ENCODE data around the gene OTOF.

The OTOF gene

DNA sequence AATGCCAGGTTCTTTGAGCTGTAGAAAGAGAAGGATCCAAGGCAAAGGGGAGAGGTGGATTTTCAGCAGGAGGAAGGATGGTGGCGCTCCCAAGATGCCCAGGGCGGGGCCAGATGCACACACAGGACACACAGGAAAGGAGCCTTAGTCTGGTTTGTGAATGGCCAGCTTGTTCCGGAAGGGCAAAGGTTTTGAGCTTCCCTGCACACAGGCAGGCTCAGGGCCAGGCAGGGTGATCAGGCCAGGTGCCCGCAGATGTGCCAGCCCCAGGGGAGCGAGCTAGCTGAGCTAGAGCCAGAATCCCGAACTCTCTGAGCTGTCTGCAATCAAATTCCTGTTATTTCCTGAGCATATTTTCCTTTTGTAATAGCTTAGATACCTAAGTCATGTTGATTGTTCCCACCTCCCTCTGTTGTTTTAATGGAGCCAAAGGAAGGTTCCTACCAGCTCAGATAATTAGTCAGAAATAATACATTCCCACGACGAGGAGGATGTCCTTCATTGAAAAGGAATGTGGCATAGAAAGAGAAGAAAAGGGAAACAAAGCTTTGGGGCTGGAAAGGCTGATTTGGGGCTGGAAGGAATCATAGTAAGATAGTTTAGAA lies 13.7 kb upstream of the OTOF start:
- Mint-ChIP-seq H3K4me3 (no peak overlapping the region), H3K27me3 (ENCODE audit: low read depth) (peaks cover 8% of the 10 kb centered on the region)

DNA sequence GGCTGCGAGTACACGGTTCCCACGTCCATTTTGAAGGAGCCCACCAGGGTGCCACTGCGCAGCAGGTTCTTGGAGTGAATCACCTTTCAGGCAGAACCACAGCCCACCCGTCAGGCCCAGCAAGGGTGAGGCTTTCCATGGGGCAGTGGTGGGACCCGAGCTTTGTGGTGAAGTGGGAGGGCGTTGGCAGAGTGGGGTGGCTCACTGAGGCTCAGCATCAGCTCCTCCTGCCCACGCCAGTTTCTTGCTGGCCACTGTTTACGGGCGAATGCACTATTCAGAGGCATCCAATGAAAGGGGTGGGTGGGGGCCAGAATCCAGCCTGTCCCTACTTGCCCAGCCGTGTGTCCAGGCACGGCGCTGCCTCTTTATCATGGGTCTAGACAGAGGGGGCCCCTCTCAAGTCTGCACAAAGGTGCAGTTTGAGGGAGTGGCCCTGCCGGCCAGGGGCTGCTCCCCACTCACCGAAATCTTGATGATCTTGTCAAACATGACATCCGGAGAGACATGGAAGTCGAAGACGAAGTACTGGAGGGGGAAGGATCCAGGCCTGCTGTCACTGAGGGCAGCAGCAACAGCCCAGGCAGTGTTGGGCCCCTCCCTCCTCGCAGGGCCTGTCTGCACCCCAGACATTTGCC lies 11.4 kb upstream of the OTOF start:
- no peaks in the 10 kb centered on the region for H3K36me3 Mint-ChIP-seq (ENCODE audit: low read depth)
- no peak overlapping the region for H3K27ac Mint-ChIP-seq
- H3K9me3 Mint-ChIP-seq = no peaks in the 10 kb centered on the region
- H3K4me3 Mint-ChIP-seq = no peak overlapping the region
- H3K4me1 Mint-ChIP-seq = peaks cover 5% of the 10 kb centered on the region
- TF ChIP-seq, protein P1, sequence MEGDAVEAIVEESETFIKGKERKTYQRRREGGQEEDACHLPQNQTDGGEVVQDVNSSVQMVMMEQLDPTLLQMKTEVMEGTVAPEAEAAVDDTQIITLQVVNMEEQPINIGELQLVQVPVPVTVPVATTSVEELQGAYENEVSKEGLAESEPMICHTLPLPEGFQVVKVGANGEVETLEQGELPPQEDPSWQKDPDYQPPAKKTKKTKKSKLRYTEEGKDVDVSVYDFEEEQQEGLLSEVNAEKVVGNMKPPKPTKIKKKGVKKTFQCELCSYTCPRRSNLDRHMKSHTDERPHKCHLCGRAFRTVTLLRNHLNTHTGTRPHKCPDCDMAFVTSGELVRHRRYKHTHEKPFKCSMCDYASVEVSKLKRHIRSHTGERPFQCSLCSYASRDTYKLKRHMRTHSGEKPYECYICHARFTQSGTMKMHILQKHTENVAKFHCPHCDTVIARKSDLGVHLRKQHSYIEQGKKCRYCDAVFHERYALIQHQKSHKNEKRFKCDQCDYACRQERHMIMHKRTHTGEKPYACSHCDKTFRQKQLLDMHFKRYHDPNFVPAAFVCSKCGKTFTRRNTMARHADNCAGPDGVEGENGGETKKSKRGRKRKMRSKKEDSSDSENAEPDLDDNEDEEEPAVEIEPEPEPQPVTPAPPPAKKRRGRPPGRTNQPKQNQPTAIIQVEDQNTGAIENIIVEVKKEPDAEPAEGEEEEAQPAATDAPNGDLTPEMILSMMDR (IDR thresholded peaks at IDR 0.05; ENCODE audit: unreplicated experiment in 3 of 3) = no peak
- H3K27me3 Mint-ChIP-seq (ENCODE audit: low read depth) = peaks cover 10% of the 10 kb centered on the region

More for the DNA sequence above, 13.7 kb upstream of the OTOF start:
- H3K36me3 Mint-ChIP-seq (ENCODE audit: low read depth) = no peaks in the 10 kb centered on the region
- no peak overlapping the region for H3K27ac Mint-ChIP-seq
- peaks cover 6% of the 10 kb centered on the region for H3K4me1 Mint-ChIP-seq
- TF ChIP-seq, protein P1 (IDR thresholded peaks at IDR 0.05; ENCODE audit: unreplicated experiment in 3 of 3) = no peak
- H3K9me3 Mint-ChIP-seq = no peaks in the 10 kb centered on the region

DNA sequence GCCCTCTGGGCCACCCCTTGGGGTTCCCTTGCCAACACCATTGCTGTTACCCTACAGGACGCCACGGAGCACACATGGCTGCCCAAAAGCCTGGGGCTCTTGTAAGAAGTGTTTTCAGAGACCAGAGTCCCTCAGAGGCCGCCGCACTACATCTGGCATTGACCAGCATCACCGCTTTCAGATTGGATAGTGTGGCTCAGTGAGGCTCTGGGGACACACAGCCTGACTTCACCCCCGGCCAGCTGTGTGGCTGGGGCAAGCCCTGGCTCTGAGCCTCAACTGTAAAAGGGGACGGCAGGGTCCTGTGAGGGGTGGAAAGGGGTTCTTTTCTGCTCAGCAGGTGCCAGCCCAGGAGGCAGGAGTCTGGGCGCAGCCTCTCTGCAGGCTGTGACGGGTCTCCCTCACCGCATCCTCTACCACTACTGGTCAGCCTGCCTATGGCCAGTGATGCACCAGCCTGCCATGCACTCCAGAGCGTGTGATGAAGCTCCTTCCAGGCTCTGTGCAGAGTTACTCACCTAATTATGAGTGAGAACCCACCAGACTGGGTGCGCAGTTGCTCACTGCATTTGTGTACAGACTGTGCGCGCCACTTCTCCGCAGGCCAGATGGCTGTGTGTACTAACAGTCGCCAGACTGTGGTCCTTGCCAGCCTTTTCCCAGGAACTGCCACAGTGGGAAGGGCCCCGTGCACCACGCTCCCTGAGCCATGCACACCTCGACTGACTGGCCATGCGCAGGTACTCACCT lies 10.7 kb upstream of the OTOF start:
- TF ChIP-seq, protein P1 (IDR thresholded peaks at IDR 0.05; ENCODE audit: unreplicated experiment in 3 of 3) = no peak
- Mint-ChIP-seq H3K4me3 (no peak overlapping the region), H3K27ac (no peak overlapping the region), H3K27me3 (ENCODE audit: low read depth) (peaks cover 10% of the 10 kb centered on the region), H3K4me1 (peaks cover 12% of the 10 kb centered on the region), H3K9me3 (no peaks in the 10 kb centered on the region), H3K36me3 (ENCODE audit: low read depth) (no peaks in the 10 kb centered on the region)

DNA sequence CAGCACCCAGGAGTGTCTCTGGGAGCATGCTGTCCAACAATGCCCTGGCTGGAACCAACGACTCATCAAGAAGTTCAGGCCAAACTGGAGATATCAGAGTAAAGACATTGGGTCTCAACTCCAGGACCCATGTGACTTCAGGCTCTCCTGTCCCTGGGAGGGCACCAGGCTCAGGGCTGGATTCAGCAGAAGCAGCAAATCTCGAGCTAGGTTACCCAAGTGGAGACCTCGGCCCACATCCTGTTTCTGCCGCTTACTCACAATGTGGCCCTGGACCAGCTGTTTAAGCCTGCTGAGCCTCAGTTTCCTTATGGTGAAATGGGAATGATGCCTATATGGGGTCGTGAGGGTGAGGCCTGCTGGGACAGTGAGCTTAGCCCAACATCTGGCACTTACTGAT lies 9.3 kb upstream of the OTOF start:
- Mint-ChIP-seq H3K4me1 (peaks cover 25% of the 10 kb centered on the region), H3K27ac (no peak overlapping the region), H3K27me3 (ENCODE audit: low read depth) (peaks cover 10% of the 10 kb centered on the region), H3K36me3 (ENCODE audit: low read depth) (no peaks in the 10 kb centered on the region), H3K4me3 (no peak overlapping the region), H3K9me3 (no peaks in the 10 kb centered on the region)
- TF ChIP-seq, protein P1 (IDR thresholded peaks at IDR 0.05; ENCODE audit: unreplicated experiment in 3 of 3) = no peak

DNA sequence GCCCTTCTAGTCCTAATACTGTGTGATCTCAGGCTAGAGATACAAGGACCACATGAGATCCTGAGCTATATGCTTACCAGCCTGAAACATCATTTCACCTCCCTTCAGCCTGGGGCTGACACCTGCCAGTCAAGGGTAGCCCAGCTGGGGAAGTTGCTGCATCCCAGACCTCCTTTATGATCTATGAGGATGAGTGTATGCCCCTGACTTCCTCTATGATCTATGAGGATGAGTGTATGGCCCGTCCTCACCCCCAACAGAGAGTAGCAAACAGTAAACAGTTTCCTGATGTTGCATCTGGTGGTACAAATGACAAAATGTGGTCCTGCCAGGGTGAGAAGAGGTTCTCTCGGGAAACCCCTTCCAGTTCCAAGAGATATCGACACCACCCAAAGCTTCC lies 8.9 kb upstream of the OTOF start:
- no peaks in the 10 kb centered on the region for H3K9me3 Mint-ChIP-seq
- no peak overlapping the region for H3K27ac Mint-ChIP-seq
- no peaks in the 10 kb centered on the region for H3K36me3 Mint-ChIP-seq (ENCODE audit: low read depth)
- peaks cover 26% of the 10 kb centered on the region for H3K4me1 Mint-ChIP-seq
- TF ChIP-seq, protein P1 (IDR thresholded peaks at IDR 0.05; ENCODE audit: unreplicated experiment in 3 of 3) = no peak
- H3K27me3 Mint-ChIP-seq (ENCODE audit: low read depth) = peaks cover 10% of the 10 kb centered on the region
- H3K4me3 Mint-ChIP-seq = no peak overlapping the region
